ENCODE data around the gene PCDH15.
A peak's percentile ranks its signal among the peaks of the same experiment; 100 is the strongest.

Gene PCDH15

GRCh38 chr10:53840653-53841052 is 960.4 kb downstream of the PCDH15 start:
- no peak overlapping the region for H3K4me3 ChIP-seq (replicated peaks in 1 of 2; ENCODE audit: low read depth in 2 of 2, low read length in 2 of 2)

GRCh38 chr10:53839440-53840039 is 961.5 kb downstream of the PCDH15 start:
- DNase-seq (ENCODE audit: low read depth in 2 of 2): peak; percentile 34 to 39
- H3K4me3 ChIP-seq (replicated peaks in 1 of 2; ENCODE audit: low read depth in 2 of 2, low read length in 2 of 2): no peak overlapping the region
- peak; percentile 26 for TF ChIP-seq CTCF (IDR thresholded peaks at IDR 0.05; ENCODE audit: low read depth, low read length)

More at GRCh38 chr10:53840653-53841052, 960.4 kb downstream of the PCDH15 start:
- TF ChIP-seq CTCF (IDR thresholded peaks at IDR 0.05; ENCODE audit: low read depth, low read length): no peak
- no peak for DNase-seq (ENCODE audit: low read depth in 2 of 2)

- no peak overlapping the region for H3K4me3 ChIP-seq (replicated peaks in 1 of 2; ENCODE audit: low read depth in 2 of 2, low read length in 2 of 2)
- TF ChIP-seq CTCF (IDR thresholded peaks at IDR 0.05; ENCODE audit: low read depth, low read length): no peak
- peak; percentile 2 to 27 for DNase-seq (ENCODE audit: low read depth in 2 of 2)
Observed at GRCh38 chr10:53836638-53837037, 964.4 kb downstream of the PCDH15 start.

GRCh38 chr10:53833908-53834307 is 967.1 kb downstream of the PCDH15 start:
- no peak for DNase-seq (ENCODE audit: low read depth in 2 of 2)
- TF ChIP-seq CTCF (IDR thresholded peaks at IDR 0.05; ENCODE audit: low read depth, low read length): no peak
- H3K4me3 ChIP-seq (replicated peaks in 1 of 2; ENCODE audit: low read depth in 2 of 2, low read length in 2 of 2): no peak overlapping the region

GRCh38 chr10:53827261-53827660 is 973.8 kb downstream of the PCDH15 start:
- no peak overlapping the region for H3K4me3 ChIP-seq (replicated peaks in 1 of 2; ENCODE audit: low read depth in 2 of 2, low read length in 2 of 2)
- DNase-seq (ENCODE audit: low read depth in 2 of 2): no peak
- no peak for TF ChIP-seq CTCF (IDR thresholded peaks at IDR 0.05; ENCODE audit: low read depth, low read length)

GRCh38 chr10:53808677-53809372 is 992.2 kb downstream of the PCDH15 start:
- TF ChIP-seq CTCF (IDR thresholded peaks at IDR 0.05; ENCODE audit: low read depth, low read length): no peak
- DNase-seq (ENCODE audit: low read depth in 2 of 2): no peak

More at GRCh38 chr10:53808677-53809372, 992.2 kb downstream of the PCDH15 start:
- H3K4me3 ChIP-seq (replicated peaks in 1 of 2; ENCODE audit: low read depth in 2 of 2, low read length in 2 of 2): no peak overlapping the region
